ENCODE measurements around the gene PAK2.
"Not testable (repeated sequence)": the region's sequence is repeated elsewhere in the genome, so short reads cannot be mapped to it uniquely, and the experiment has no call there.

The PAK2 gene

GRCh38 chr3:196872316-196872715, 132.7 kb downstream of the PAK2 start:
- Histone ChIP-seq H3K9me3 (ENCODE audit: severe bottlenecking) (no peaks in the 10 kb centered on the region), H3K27me3 (ENCODE audit: insufficient read depth, low read depth, severe bottlenecking) (no peaks in the 10 kb centered on the region), H3K36me3 (no peaks in the 10 kb centered on the region), H3K4me3 (ENCODE audit: low read depth, low read length) (no peak overlapping the region), H3K27ac (no peak overlapping the region)
- no peak for DNase-seq
- no peak for TF ChIP-seq CTCF (IDR thresholded peaks at IDR 0.05; ENCODE audit: low read depth, low read length)

GRCh38 chr3:196874511-196875094, 134.9 kb downstream of the PAK2 start:
- DNase-seq; H3K27ac ChIP-seq; H3K4me3 ChIP-seq (ENCODE audit: low read depth, low read length); H3K27me3 ChIP-seq (ENCODE audit: insufficient read depth, low read depth, severe bottlenecking); H3K9me3 ChIP-seq (ENCODE audit: severe bottlenecking); H3K36me3 ChIP-seq: not testable (repeated sequence)

GRCh38 chr3:196875258-196875657, 135.6 kb downstream of the PAK2 start:
- DNase-seq, result no peak
- H3K27me3 ChIP-seq (ENCODE audit: insufficient read depth, low read depth, severe bottlenecking), result no peaks in the 10 kb centered on the region
- H3K9me3 ChIP-seq (ENCODE audit: severe bottlenecking), result no peaks in the 10 kb centered on the region
- no peak for TF ChIP-seq CTCF (IDR thresholded peaks at IDR 0.05; ENCODE audit: low read depth, low read length)
- no peak overlapping the region for H3K27ac ChIP-seq
- H3K36me3 ChIP-seq, result no peaks in the 10 kb centered on the region
- no peak overlapping the region for H3K4me3 ChIP-seq (ENCODE audit: low read depth, low read length)
